ENCODE results near the gene MIER1.
A peak's percentile ranks its signal among the peaks of the same experiment; 100 is the strongest.
"Not testable (repeated sequence)": the region's sequence is repeated elsewhere in the genome, so short reads cannot be mapped to it uniquely, and the experiment has no call there.

MIER1 gene

DNA sequence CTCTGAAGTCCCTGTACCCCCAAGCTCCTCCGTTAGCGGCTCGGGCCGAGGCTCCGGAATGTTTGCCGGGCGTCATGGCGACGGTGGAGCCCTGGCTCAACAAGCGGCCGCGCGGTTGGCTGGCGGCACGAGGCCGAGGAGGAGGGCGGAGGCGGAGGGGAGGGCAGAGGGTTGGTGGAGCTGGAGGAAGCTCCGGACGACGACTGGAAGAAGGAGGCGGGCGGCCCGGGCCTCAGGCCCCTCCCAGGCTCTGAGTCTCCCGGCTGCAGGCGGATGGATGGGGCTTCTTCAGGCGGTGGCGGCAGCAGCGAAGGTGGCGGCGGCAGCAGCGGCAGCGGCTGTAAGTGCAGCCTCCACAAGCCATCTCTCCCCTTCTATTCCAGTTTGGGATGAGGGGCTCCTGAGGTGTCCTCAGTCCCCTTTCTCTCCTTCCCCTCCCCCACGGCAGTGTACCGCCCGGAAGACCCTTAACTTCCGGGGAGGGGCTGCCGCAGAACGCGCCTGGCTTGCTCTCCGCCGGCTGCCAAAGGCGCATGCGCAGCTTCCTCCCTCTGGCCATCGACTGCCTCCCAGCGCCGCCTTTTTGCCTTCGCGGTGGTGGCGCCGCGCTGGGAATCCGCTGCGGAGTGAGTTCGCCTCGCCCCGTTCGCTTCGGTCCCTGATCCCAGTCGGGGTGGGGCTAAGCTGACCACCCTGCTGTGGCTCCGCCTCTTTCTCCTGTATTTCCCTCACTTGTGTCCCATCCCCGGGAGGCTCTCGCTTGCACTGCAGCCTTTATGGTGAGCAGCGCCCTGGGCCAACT lies at the start of gene MIER1, which contains the start of gene DNAI4:
TSS of gene MIER1 (plus strand) at position 235 of the 802 bp plus-strand sequence. CDS start at position 274, 39 bp downstream.
TSS of gene DNAI4 (minus strand) at position 101 of the 802 bp plus-strand sequence. CDS start at position 76, 25 bp downstream.
- peak; percentile 98 for DNase-seq

DNA sequence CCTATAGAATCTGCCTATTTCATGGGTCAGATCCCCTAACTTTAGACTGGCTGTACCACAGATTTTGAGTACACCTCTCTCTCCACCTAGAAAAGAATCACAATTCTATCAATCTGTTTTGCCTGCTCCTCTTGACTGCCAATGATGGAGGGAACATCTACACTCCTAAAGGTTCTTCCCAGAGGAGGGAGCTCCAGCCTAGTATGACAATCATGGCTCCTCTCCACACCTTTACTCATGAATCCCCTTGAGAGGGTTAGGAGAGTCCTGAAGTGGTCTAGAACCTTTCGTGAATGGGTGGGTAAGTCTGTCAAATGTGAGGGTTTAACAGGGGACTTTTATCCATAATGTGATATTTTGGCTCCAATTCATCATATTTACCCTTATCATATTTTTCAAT lies 48.1 kb upstream of the MIER1 start:
- no peak for DNase-seq

DNA sequence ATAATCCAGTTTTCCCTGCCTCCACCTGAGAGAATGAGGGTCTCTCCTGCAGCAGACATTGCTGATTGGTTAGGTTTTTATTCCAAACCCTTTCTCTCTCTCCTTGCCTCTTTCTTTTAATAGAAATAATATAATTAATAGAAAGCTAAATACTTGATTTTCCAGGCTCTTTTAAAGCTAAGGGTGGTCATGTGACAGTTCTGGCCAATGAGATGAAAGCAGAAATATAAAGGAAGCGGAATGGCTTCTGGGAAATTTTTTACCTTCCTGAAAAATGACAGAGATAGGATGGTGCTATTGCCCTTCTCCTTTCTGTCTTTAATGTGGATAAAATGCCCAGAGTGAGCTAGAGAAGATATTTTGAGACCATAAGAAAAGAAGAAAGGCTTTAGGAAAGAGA lies 35.8 kb upstream of the MIER1 start:
- no peak for DNase-seq

DNA sequence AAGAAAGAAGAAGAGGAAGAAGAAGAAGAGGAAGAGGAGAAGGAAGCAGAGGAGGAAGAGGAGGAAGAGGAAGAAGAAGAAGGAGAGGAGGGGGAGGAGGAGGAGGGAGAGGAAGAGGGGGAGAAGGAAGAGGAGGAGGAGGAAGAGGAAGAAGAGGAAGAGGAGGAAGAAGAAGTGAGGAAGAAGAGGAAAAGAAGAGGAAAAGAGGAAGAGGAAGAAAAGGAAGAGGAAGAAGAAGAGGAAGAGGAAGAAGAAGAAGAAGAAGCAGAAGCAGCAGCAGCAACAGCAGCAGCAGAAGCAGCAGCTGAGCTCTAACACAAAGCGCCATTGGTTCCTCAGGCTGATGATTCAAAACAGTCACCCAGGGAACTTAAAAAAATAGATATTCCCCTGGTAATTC lies 34.2 kb upstream of the MIER1 start:
- DNase-seq: no peak

DNA sequence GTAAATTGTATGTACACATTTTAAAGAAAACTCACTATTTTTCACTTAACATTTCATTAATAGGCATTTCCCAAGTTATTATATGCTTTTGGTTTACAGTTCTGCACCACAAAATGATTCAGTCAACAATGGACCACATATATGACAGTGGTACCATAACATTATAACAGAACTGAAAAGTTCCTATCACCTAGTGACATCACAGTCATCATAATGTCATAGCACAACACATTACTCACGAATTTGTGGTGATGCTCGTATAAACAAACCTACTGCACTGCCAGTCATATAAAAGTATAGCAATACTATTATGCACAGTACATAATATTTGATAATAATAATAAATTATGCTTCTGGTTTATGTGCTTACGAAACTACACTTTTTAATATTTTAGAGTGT lies 31.1 kb upstream of the MIER1 start:
- no peak for DNase-seq

DNA sequence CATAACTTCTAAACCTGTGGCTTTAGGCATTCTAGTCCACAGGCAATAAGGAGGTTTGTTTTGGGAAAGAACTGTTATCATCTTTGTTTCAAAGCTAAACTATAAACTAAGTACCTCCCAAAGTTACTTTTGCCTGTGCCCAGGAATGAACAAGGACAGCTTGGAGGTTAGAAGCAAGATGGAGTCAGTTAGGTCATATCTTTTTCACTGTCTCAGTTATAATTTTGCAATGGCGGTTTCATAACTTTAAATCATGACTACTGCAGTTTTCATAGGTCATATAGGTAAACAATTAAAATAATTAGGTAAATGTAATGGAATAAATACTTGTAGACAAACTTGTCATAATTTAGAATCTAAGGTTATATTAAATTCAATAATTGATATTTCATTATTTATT lies 9.6 kb upstream of the MIER1 start:
- DNase-seq: not testable (repeated sequence)

DNA sequence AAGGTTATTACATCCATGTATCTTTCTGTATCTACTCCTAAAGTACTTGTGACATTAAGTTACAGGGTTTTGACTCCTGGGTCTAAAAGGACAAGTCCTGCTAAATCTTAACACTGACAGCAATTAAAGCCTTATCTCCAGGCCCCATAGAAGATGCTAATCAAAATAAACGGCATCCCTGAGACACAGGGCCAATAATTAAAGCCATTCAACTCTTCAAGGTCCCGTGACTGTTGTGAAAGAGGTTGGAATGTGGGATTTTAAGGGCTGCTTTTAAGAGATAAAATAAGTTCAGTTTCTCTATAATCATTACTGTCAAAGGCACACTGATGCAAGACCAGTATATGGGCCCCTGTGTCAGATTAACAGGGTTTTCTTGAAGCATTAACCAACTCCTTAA lies 8.5 kb upstream of the MIER1 start:
- DNase-seq: no peak

DNA sequence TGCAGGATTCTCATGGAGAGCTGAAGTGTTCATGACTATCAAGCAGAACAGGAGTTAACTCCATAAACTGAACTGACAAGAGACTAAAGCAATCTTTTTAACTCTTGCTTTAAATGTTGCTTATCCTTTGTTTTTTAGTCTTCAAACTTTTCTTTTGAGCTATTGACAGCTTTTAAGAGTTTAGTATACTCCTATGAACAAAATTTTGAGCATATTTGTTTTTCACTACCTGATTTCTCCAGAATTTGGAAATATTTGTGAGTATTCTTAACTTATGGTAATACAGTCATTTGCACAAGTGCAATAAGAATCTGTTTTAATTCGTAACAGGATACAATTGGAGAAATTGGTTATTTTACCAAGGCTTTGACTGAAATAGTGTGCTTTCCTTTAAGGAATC lies 7.3 kb upstream of the MIER1 start:
- no peak for DNase-seq

DNA sequence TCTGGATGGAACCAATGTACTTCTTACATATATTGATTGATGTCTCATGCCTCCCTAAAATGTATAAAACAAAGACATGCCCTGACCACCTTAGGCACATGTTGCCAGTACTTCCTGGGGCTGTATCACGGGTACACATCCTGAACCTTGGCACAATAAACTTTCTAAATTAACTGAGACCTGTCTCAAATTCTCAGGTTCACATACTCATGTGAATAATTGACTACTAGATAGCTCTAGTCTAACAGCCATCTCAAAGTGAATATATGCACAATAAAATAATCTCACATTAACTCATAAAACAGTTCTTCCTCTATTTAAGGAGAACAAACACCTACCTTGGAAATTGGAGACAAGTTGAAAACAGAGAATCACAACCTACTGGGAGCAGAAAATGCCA lies 5.7 kb upstream of the MIER1 start:
- no peak for DNase-seq

DNA sequence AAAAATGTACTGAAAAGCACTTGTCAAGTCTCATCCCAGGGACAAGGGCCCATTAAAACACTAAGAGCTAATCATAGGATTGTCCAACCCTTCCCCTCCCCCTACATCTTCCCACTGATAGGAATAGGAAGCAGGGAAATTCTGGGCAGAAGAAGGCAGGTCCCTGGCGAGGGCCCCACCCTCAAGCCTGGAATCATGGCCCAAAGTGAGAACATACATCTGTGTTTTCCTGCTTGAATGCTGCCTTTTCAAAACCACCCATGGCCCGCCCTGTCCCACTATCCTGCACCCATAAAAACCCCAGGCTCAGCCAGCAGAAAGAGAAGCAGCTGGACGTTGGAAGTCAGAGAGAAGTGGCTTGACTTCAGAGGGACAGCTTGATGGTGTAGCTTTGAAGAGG lies 5.0 kb upstream of the MIER1 start:
- no peak for DNase-seq

DNA sequence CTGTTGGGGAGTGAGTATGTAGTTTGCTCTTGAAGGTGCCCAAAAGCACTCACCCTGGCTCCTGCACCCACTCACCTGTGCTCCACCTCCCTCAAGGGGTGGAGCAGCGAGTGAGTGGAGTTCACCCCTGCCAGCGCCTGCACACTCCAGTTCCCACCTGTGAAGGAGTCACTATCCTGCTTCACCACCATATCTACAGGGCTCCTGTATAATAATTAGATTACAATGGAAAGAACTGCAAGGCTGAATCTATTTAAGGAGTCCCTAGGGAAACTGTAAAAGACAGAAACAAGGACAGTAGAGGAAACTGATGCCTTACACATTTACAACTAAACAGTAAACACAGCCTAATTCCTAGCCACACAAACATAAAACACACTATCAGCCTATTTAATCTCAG lies 4.2 kb upstream of the MIER1 start:
- DNase-seq: no peak

DNA sequence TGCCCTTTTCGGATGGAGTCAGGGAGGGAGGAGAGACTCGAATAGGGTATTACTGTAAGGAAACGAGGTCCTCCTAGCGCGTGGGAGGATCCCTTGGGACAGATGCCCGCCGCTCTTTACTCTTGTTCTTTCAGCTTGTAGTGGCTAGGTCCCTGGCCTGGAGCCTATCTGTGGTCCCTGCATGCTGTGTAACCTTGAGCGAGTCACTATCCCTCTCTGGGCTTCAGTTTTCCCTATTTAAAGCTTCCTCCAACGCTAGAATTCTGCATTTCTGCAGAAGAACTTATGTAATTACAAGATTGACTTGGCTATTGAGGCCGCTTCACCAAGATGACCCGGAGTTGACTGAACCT lies 744 bp downstream of the MIER1 start:
- DNase-seq: no peak

DNA sequence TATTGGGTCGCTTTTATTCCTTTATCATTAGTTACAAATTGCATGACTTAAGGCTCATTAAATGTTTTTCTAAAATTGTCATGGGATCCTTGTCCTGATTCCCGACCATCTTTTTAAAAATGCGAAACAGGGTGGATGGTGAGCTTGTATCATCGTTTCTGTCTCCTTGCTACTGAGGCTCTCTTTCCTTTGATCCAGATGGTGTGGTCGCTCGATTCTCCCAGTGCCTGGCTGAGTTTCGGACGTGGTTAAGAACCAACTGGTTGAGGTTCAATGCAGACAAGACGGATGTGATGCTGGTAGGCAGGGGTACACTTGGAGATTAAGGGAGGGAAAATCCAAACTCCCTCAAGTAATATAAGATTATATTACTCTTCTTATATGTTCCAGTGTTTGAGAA lies 1.2 kb downstream of the MIER1 start:
- peak; percentile 34 for DNase-seq

DNA sequence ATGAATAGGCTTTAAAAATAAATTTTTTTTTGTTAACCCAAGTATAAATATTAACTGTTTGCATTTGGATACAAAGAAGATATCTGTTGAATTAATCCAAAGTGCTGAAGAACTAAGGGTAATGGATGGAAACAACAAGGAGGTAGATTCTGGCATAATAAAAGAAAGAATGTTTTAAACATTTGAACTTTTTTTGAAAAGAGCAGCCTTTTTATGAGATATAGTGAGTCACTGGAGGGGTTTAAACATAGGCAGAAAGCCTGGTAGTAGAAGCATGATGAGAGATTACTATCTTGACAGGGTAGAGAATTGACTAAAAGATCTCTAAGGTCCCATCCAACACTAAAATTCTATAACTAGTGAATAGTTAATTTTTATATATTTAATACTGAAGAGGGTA lies 2.7 kb downstream of the MIER1 start:
- DNase-seq: no peak

DNA sequence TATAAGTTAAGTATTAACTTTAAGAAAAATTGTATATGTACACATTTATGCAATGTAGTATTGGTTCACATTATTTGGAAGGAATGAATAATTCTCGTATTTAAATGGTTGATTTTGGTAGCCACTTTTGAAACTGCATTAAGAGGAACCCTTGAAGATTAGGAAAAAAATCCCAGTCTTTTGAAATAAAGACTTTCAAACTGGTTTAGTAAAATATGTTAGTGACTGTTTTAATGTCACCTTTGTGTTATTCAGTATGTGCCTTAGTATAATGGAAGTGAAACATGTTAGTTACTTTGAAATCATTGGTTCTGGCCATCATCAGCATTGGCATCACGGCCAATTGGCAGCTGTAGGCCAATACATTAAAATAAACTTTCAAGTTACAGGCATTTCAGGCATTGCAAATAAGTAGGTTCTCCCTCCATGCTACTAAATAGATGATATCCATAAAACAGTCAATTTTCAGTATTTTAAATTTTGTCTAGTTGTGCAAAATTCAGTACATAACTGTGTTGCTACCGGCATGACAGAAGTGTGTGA lies 4.4 kb downstream of the MIER1 start:
- DNase-seq: no peak

DNA sequence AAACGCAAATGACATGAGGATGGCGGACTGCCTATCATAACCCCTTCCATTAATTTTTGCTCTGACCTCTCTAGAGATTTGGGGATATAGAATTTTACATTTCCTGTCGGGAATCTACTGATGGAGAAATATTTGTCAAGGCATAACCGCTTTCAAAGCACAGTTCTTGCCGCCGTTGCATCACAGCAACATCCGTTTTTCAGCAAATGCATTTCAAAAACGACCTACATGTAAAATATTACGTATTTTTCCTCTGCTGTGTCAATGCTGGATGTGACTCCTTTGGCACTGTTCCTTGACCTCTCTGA lies 4.9 kb downstream of the MIER1 start:
- DNase-seq: no peak

DNA sequence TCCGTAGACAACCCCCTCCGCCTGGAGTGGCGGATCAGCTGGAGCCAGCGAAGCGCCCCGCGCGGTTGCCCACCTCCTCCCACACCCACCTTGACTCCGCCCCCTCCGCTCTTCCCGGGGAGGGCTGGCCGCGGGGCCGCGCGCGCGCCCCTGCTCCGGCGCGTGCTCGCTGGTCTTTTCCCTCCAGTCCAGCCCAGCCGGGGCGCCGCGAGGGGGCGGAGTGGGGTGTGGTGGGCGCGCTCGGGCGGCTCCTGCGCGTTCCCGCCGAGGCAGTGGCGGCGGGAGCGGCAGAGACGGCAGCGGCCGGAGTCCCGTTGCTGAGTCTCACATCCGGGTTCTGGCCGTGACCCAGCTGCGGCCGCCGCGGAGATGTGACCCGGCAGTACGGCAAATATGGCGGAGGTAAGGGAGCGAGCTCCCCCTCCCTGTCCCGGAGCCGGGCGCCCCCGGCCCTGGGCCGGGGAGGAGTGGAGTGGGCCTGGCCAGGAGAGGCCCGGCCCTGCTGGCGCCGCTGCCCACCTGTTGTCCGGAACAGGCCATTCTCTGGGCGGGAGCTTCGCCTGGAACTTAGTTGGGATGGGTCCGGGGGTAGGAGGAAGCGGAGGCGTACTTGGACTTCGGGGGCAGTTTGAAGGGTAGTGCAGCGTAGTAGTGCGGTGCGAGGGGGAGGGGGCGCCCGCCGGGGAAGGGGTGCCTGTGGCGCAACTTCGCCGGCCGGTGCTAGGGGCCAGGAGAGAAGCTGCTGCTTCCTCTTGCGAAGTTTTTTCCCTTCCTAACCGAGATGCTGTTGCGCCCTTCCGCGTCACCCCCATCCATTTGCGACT lies 5.4 kb downstream of the MIER1 start:
- peak; percentile 82 for DNase-seq

DNA sequence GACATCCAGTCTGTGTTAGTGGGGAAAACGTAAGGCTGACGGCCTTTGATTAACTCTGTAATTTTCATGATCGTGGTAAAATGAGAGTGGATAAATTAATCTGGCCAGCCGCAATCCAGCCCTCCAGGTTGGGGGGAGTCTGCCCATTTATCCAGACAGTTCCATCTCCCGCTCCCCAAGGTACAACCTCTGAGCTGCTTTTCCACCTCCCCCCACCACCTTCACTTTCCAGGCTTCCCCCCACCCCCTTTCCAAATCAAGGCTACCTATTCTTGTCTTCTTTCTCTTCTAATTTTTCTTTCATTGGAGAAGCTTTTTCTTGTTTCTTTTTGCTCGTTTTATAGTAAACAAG lies 6.0 kb downstream of the MIER1 start:
- no peak for DNase-seq

DNA sequence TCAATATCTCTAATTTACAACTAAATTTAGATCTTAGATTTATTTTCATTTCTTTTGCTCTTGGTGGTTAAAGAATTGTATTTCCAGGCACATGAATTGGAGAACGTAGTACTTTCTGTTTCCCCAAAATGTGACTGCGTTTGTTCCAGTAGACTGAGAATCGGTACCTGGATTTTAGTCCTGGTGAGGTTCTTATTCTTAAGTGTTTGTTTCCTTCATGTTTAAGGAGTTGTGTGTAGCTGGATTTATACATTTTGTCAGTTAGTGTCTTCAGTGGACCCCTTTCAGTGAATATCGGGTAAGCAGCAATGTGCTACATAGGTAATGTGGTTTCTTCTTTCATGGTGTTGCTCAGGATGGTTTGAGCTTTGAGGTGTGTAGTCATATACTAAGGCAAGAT lies 6.8 kb downstream of the MIER1 start:
- DNase-seq: no peak

DNA sequence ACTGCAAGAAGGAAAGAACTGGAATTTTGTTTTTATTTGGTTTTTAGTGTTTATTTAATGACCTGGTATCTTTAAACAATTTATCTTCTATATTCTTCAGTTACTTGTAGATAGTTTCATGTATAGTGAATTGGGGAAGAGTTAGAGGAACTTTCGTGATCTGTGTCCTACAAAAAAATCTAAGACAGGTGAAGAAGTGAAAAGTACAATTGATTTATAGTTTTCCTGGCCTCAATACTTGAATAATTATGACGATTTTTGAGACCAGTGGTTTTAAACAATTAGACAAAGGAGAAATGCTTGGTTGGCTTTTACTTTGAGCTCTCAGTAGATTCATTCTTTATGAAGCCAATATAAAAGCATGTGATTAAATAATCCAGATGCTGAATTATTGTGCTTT lies 7.5 kb downstream of the MIER1 start:
- DNase-seq: no peak

DNA sequence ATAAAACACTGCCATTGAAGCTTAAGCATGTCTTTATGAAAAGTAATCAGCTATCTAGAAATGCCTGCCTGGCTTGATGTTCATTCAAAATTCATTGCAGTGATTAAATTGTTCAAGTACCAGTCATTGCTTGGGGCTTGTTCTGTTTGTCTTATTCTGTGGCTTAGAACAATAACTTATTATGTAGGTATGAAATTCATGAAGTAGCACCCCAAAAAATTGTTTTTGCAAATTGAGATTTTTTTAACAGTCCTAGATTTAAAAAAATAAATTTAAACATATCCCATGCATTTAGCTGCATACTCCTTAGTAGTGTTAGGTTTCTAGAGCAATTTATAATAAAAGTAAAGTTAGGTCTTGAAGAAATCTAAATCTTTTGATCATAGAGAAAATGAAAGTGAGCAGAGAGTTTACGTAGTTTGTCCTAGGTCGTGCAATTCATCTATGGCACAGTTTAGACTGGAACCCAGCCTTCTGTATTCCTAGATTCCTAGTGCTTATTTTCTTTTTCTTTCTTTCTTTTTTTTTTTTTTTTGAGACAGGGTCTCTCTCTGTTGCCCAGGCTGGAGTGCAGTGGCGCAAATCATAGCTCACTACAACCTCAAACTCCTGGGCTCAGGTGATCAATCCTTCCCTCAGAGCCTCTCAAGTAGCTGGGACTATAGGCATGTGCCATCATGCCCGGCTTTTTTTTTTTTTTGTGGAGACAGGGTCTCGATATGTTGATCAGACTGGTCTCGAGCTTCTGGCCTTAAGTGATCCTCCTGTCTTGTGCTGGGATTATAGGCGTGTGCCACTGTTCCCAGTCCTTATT lies 9.3 kb downstream of the MIER1 start:
- no peak for DNase-seq

DNA sequence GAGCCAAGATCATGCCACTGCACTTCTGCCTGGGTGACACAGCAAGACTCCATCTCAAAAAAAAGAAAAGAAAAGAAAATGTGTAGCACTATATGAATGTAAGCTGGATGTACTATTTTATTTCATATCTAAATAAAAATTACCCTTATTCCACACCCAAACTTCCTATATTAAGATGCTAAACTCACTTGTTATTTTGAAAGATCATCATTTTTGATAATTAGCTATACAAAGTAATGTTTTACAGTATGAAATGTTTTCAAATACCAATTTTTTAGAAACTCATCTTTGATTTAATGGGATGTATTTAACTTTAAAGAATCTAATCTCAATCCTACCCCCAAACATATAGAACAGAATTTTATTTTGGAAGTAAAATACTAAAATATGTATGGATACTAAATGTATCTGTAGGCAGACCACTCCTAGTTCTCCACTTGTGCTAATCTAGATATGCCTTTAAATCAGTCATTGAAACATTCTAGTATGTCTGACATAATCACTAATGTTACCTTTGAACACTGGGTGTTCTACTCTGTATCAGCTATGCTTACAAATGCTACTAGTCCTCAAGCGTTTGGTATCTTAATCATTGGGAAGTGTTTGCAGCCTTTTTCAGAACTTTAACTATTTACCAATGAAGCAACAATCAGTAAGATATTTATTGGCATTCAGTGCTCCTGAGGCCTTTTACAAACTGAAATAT lies 12.9 kb downstream of the MIER1 start:
- no peak for DNase-seq

DNA sequence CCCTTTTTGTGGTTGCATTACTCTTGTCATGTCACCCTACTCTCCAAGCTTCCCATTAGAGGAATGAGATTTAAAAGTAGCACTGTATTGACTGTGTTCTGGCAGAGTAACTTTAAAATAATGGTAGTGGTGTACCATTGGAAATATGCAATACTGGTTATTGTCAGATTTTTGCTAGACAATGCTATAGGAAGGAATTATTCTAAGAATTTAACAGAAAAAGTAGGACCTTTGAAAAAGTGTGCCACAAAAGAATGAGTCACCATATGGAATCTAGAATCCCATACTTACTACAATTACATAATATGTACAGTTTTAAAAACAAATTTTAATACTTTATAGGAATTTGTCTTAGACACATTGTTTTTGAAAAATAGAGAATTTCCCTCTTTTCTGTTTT lies 13.8 kb downstream of the MIER1 start:
- no peak for DNase-seq
